HCT116 (cell line): ENCODE results near the gene SIRPA. TPM values are rescaled to one million over a fixed set of nuclear protein-coding genes. Genes with fewer than 3 reads are reported as not detected.

Experiments used
- ATAC-seq: fragments of 200-7000 bp; cut with Tn5 transposase; 2 replicates; pipeline ENCODE4 v1.9.1; 2020; ENCODE audit warnings: mild to moderate bottlenecking, moderate library complexity
- BruUV-seq: library from RNA; stranded (reverse); fragments of 400-500 nt; replicated peaks from 2 replicates; lab custom pipeline; 2021; lab: Mats Ljungman, UMichigan
- CTCF ChIA-PET: fragments of 300-600 bp; sonication (Branson Sonifier 250); formaldehyde crosslinking; loops from one replicate; lab custom pipeline; 2021; ENCODE audit warnings: antibody characterized with exemption; lab: Charles Lee
- POLR2A ChIA-PET: fragments of 300-600, 350-600 bp; sonication (Branson Sonifier 250); formaldehyde crosslinking; loops from one replicate; lab custom pipeline; 2021; ENCODE audit warnings: antibody characterized with exemption; lab: Charles Lee
- RAD21 ChIA-PET, 2 experiments: fragments of 300-600 bp; sonication (Branson Sonifier 250); formaldehyde crosslinking; loops; one replicate each; lab custom pipeline; 2023; ENCODE audit warnings: low total read pairs in 2 of 2; ENCODE audit not compliant: uncharacterized antibody in 2 of 2, unreplicated experiment in 2 of 2, low non-redundant PET in 1 of 2; lab: Charles Lee
- DNase-seq: peaks from one replicate; pipeline ENCODE4 v3.0.0-alpha.2; 2010; ENCODE audit warnings: low read depth, low spot score
- H2AFZ ChIP-seq: fragments of 200-600 bp; shearing (Covaris generic), sonication (generic); 2 replicates; pipeline ENCODE4 v1.6.1; 2017; ENCODE audit warnings: low read depth, mixed run types, mixed read lengths, antibody characterized with exemption, low read length; ENCODE audit not compliant: poor library complexity, severe bottlenecking
- H3K27ac ChIP-seq: 2 replicates; pipeline ENCODE4 v1.5.1; 2012; ENCODE audit warnings: low read depth, low read length
- H3K27me3 ChIP-seq: fragments of 200-600 bp; sonication (generic); 2 replicates; pipeline ENCODE4 v1.6.1; 2016; ENCODE audit warnings: mixed run types, low read length, mixed read lengths; ENCODE audit not compliant: insufficient read depth
- H3K36me3 ChIP-seq, 2 experiments: fragments of 200-500 bp in 1 of 2; fragments of 200-600 bp in 1 of 2; sonication (Bioruptor generic) in 1 of 2; sonication (generic) in 1 of 2; 2 replicates each; pipeline versions ENCODE4 v1.5.1 to v1.6.1; 2014 to 2016; ENCODE audit warnings: low read length in 2 of 2, inconsistent platforms in 1 of 2, mixed read lengths in 1 of 2, mixed run types in 1 of 2; ENCODE audit not compliant: insufficient read depth in 2 of 2, control insufficient read depth in 1 of 2
- H3K4me1 ChIP-seq, 2 experiments: fragments of 200-600 bp in 1 of 2; sonication (generic) in 1 of 2; 2 replicates each; pipeline versions ENCODE4 v1.5.1 to v1.6.1; 2012 to 2017; ENCODE audit warnings: low read length in 2 of 2, inconsistent platforms in 1 of 2, mild to moderate bottlenecking in 1 of 2, mixed read lengths in 1 of 2, mixed run types in 1 of 2, moderate library complexity in 1 of 2; ENCODE audit not compliant: insufficient read depth in 2 of 2, control insufficient read depth in 1 of 2
- H3K4me2 ChIP-seq: fragments of 200-600 bp; sonication (generic); 2 replicates; pipeline ENCODE4 v1.6.1; 2017; ENCODE audit warnings: mixed run types, low read length, mixed read lengths
- H3K4me3 ChIP-seq, 2 experiments: fragments of 200-600 bp in 1 of 2; sonication (generic) in 1 of 2; replicated peaks in 1 of 2; 2 replicates each; pipeline ENCODE4 v1.5.1; 2011 to 2016; ENCODE audit warnings: low read length in 2 of 2, control low read depth in 1 of 2, low read depth in 1 of 2, mild to moderate bottlenecking in 1 of 2, mixed read lengths in 1 of 2, mixed run types in 1 of 2
- H3K79me2 ChIP-seq: fragments of 200-600 bp; sonication (generic); 2 replicates; pipeline ENCODE4 v1.6.1; 2017; ENCODE audit warnings: mild to moderate bottlenecking, mixed run types, low read length, moderate library complexity, mixed read lengths; ENCODE audit not compliant: insufficient read depth
- H3K9ac ChIP-seq: fragments of 200-600 bp; sonication (generic); 2 replicates; pipeline ENCODE4 v1.6.1; 2016; ENCODE audit warnings: low read length, mixed read lengths
- H3K9me2 ChIP-seq: fragments of 200-600 bp; sonication (generic), shearing (Covaris generic); 2 replicates; pipeline ENCODE4 v1.6.1; 2017; ENCODE audit warnings: mixed run types, mild to moderate bottlenecking, moderate library complexity; ENCODE audit not compliant: insufficient read depth
- H3K9me3 ChIP-seq, 2 experiments: fragments of 200-500 bp in 1 of 2; fragments of 200-600 bp in 1 of 2; sonication (Bioruptor generic) in 1 of 2; sonication (generic) in 1 of 2; 2 replicates each; pipeline ENCODE4 v1.6.1; 2014 to 2017; ENCODE audit warnings: low read length in 2 of 2, mixed read lengths in 2 of 2, inconsistent platforms in 1 of 2, low read depth in 1 of 2, mild to moderate bottlenecking in 1 of 2, mixed run types in 1 of 2, moderate library complexity in 1 of 2; ENCODE audit not compliant: control insufficient read depth in 1 of 2, insufficient read depth in 1 of 2
- H4K20me1 ChIP-seq: fragments of 200-600 bp; sonication (generic), shearing (Covaris generic); 2 replicates; pipeline ENCODE4 v1.6.1; 2017; ENCODE audit warnings: mixed run types, mild to moderate bottlenecking, moderate library complexity; ENCODE audit not compliant: insufficient read depth
- ATF3 ChIP-seq: IDR thresholded peaks from 2 replicates; pipeline ENCODE4 v1.6.1; 2012
- CTCF ChIP-seq, 3 experiments: fragments of 200-600 bp in 1 of 3; sonication (generic) in 1 of 3; IDR thresholded peaks in 2 of 3; conservative IDR thresholded peaks in 1 of 3; 2 replicates each; pipeline ENCODE4 v1.5.1; 2012 to 2017; ENCODE audit warnings: low read depth in 2 of 3, low read length in 2 of 3, antibody characterized with exemption in 1 of 3, borderline replicate concordance in 1 of 3, control low read depth in 1 of 3, mild to moderate bottlenecking in 1 of 3, mixed read lengths in 1 of 3, mixed run types in 1 of 3, moderate library complexity in 1 of 3; ENCODE audit not compliant: insufficient read depth in 1 of 3
- EGR1 ChIP-seq: IDR thresholded peaks from 2 replicates; pipeline ENCODE4 v1.6.1; 2012; ENCODE audit warnings: low read depth
- ELF1 ChIP-seq: IDR thresholded peaks from 2 replicates; pipeline ENCODE4 v1.6.1; 2012; ENCODE audit warnings: low read depth, borderline replicate concordance
- EZH2 ChIP-seq: fragments of 200-600 bp; sonication (generic); IDR thresholded peaks from 2 replicates; pipeline ENCODE4 v1.6.1; 2017; ENCODE audit warnings: antibody characterized with exemption, mixed run types
- EZH2phosphoT487 ChIP-seq: fragments of 200-600 bp; IDR thresholded peaks from 2 replicates; pipeline ENCODE4 v1.6.1; 2018; ENCODE audit warnings: antibody characterized with exemption, borderline replicate concordance
- FOSL1 ChIP-seq: IDR thresholded peaks from 2 replicates; pipeline ENCODE4 v1.6.1; 2012; ENCODE audit warnings: low read depth
- MAX ChIP-seq: IDR thresholded peaks from 2 replicates; pipeline ENCODE4 v1.6.1; 2012
- SP1 ChIP-seq: IDR thresholded peaks from 2 replicates; pipeline ENCODE4 v1.6.1; 2012; ENCODE audit warnings: low read depth
- SRF ChIP-seq: IDR thresholded peaks from 2 replicates; pipeline ENCODE4 v1.6.1; 2012; ENCODE audit warnings: low read depth
- TCF7L2 ChIP-seq: IDR thresholded peaks from 2 replicates; pipeline ENCODE4 v1.7.0; 2011; ENCODE audit warnings: borderline replicate concordance, inconsistent platforms; ENCODE audit not compliant: insufficient read depth, insufficient read length; ENCODE audit errors: extremely low read depth
- ZBTB33 ChIP-seq: IDR thresholded peaks from 2 replicates; pipeline ENCODE4 v1.6.1; 2011; ENCODE audit warnings: mild to moderate bottlenecking, low read length, moderate library complexity; ENCODE audit not compliant: insufficient replicate concordance; ENCODE audit errors: extremely low read depth
- ZFX ChIP-seq: fragments of 450-650 bp; IDR thresholded peaks from 2 replicates; pipeline ENCODE4 v1.6.1; 2017
- ZNF274 ChIP-seq: fragments of 200-500 bp; sonication (Bioruptor generic); IDR thresholded peaks from 2 replicates; pipeline ENCODE4 v1.6.1; 2014; ENCODE audit warnings: mild to moderate bottlenecking, low read depth, low read length, inconsistent platforms
- intact Hi-C: fragments of 100-400 bp; cut with micrococcal nuclease; formaldehyde crosslinking; loops from 2 replicates; pipeline ENCODE4 v1.10.0; 2022
- total RNA-seq: library from RNA; stranded (reverse); gene quantifications from one replicate; pipeline ENCODE4 v1.2.1, GENCODE V29; 2021; ENCODE audit not compliant: unreplicated experiment

Gene SIRPA
- total RNA-seq, 1 experiment from 2014 or later = 15.3 TPM

- no peak for TF ChIP-seq ZNF274
- no peak for TF ChIP-seq SP1
- TF ChIP-seq MAX = no peak
- no peak for TF ChIP-seq ZBTB33
- no peak for TF ChIP-seq ATF3
- no peak for TF ChIP-seq FOSL1
- no peak for TF ChIP-seq SRF
- TF ChIP-seq EZH2 = no peak
- no peak for TF ChIP-seq EZH2phosphoT487
- TF ChIP-seq ZFX = no peak
- no peak for TF ChIP-seq TCF7L2
- no peak for TF ChIP-seq CTCF (IDR thresholded peaks at IDR 0.05 in 2 of 3, conservative IDR thresholded peaks at IDR 0.05 in 1 of 3; ENCODE audit: borderline replicate concordance in 1 of 3, insufficient read depth in 1 of 3, low read depth in 2 of 3, low read length in 2 of 3)
- no peak for TF ChIP-seq ELF1
- no peak for TF ChIP-seq EGR1
- TF ChIP-seq, all 23 proteins: peak for 0
- H3K36me3 ChIP-seq = no peaks in the 10 kb centered on the region
- no peak overlapping the region for H3K4me3 ChIP-seq
- ChIA-PET POLR2A (no interaction called here), CTCF (no interaction called here), RAD21 (no interaction called here)
- H3K9me2 ChIP-seq = no peaks in the 10 kb centered on the region
- H4K20me1 ChIP-seq = no peaks in the 10 kb centered on the region
- ATAC-seq = no peak
- H3K27me3 ChIP-seq = no peaks in the 10 kb centered on the region
- no peak overlapping the region for H3K4me2 ChIP-seq
- H3K9me3 ChIP-seq = no peaks in the 10 kb centered on the region
- no peak overlapping the region for H3K9ac ChIP-seq
- intact Hi-C loops = no loop called here
- H2AFZ ChIP-seq = no peak overlapping the region
- H3K4me1 ChIP-seq = 0 out of 4 replicates have a peak, but pooled peaks cover 0 to 4% of the 10 kb centered on the region in 2 experiments
- BruUV-seq = no TSS peak
- H3K27ac ChIP-seq = no peak overlapping the region
- no peak for DNase-seq
- no peaks in the 10 kb centered on the region for H3K79me2 ChIP-seq
Measured at GRCh38 chr20:1854246-1854645, 41.0 kb upstream of the SIRPA start.
